Upper lobe of left lung (tissue), 6 donors: ENCODE data around the gene PDPK1. TPM values are rescaled to one million over a fixed set of nuclear protein-coding genes. Genes with fewer than 3 reads are reported as not detected.
"Not testable (repeated sequence)": the region's sequence is repeated elsewhere in the genome, so short reads cannot be mapped to it uniquely, and the experiment has no call there.

Experiments
- ATAC-seq, 2 donors: fragments of 200-7000 bp; cut with Tn5 transposase; one replicate each; pipeline ENCODE4 v1.9.1; 2022; ENCODE audit warnings: mild to moderate bottlenecking in 2 of 2, moderate library complexity in 2 of 2; ENCODE audit not compliant: low FRiP score in 2 of 2
- DNase-seq, 2 donors: peaks; one replicate each; pipeline ENCODE4 v3.0.0-alpha.2; 2019 to 2020
- H3K27ac ChIP-seq, 4 donors: fragments of 200-600 bp; sonication (generic); one replicate each; pipeline ENCODE4 v1.5.1; 2016 to 2019
- H3K27me3 ChIP-seq, 4 donors: fragments of 200-600 bp; sonication (generic); one replicate each; pipeline ENCODE4 v1.5.1; 2017 to 2019
- H3K36me3 ChIP-seq, 4 donors: fragments of 200-600 bp; sonication (generic); one replicate each; pipeline ENCODE4 v1.5.1; 2016 to 2019
- H3K4me1 ChIP-seq, 4 donors: fragments of 200-600 bp; sonication (generic); one replicate each; pipeline ENCODE4 v1.5.1; 2018 to 2019
- H3K4me3 ChIP-seq, 4 donors: fragments of 200-600 bp; sonication (generic); one replicate each; pipeline ENCODE4 v1.5.1; 2017 to 2019; ENCODE audit warnings: mild to moderate bottlenecking in 2 of 4, moderate library complexity in 1 of 4
- H3K9me3 ChIP-seq, 4 donors: fragments of 200-600 bp; sonication (generic); one replicate each; pipeline ENCODE4 v1.5.1; 2018 to 2019
- CTCF ChIP-seq, 6 experiments: fragments of 450-650 bp in 4 of 6; fragments of 200-600 bp in 2 of 6; sonication (generic) in 2 of 6; IDR thresholded peaks; one replicate each; pipeline ENCODE4 v1.5.1; 2016 to 2019; ENCODE audit warnings: antibody characterized with exemption in 6 of 6
- EP300 ChIP-seq, 4 donors: sonication (generic); formaldehyde crosslinking; IDR thresholded peaks; one replicate each; pipeline ENCODE4 v1.5.1; 2017; ENCODE audit warnings: antibody characterized with exemption in 4 of 4, control low read depth in 2 of 4
- POLR2A ChIP-seq, 4 donors: fragments of 450-650 bp; IDR thresholded peaks; one replicate each; pipeline ENCODE4 v1.5.1; 2016 to 2017; ENCODE audit warnings: antibody characterized with exemption in 4 of 4, mild to moderate bottlenecking in 2 of 4
- POLR2AphosphoS5 ChIP-seq, 2 donors: sonication (generic); formaldehyde crosslinking; IDR thresholded peaks; one replicate each; pipeline ENCODE4 v1.5.1; 2017; ENCODE audit warnings: antibody characterized with exemption in 2 of 2
- WGBS, 2 donors: methylation state at CpG; one replicate each; pipeline ENCODE4 v1.1.5; 2017 to 2018; 5-methylcytosine and 5-hydroxymethylcytosine counted together
- total RNA-seq, 6 donors: library from RNA; depleted of rRNA in 4 of 6; stranded (reverse); fragments of >200 nt in 4 of 6; gene quantifications; one replicate each; pipeline versions ENCODE4 v1.1.0 to v1.2.1, GENCODE V29; 2016 to 2021
- donor health status: DM: no; HTN: no; CAD: no; lungs with moderate emphysema.
- donor health status: DM: no; HTN: yes; CAD: no; lungs with severe emphysema.

The PDPK1 gene
- total RNA-seq, 6 donors from 2014 or later: 39.4 to 83.1 (median 67.2) TPM

GRCh38 chr16:2530629-2531318 is 7.0 kb upstream of the PDPK1 start:
- ATAC-seq: no peak
- peaks cover 7 to 45% (median 32%) of the 10 kb centered on the region in 4 donors for H3K36me3 ChIP-seq
- peaks cover 8 to 49% (median 21%) of the 10 kb centered on the region in 4 donors for H3K4me1 ChIP-seq
- 83 to 88% methylated on average over 2 to 14 of the region's 14 CpGs for WGBS, 2 donors
- peak in 1 of 2 donors; percentile 61 for DNase-seq
- H3K4me3 ChIP-seq: no peak overlapping the region
- peak overlapping the region; percentile 95 to 100 (median 98) for H3K27ac ChIP-seq
- no peaks in the 10 kb centered on the region for H3K9me3 ChIP-seq
- H3K27me3 ChIP-seq: no peaks in the 10 kb centered on the region
- TF ChIP-seq EP300 (IDR thresholded peaks at IDR 0.05) (no peak), POLR2A (IDR thresholded peaks at IDR 0.05) (no peak), CTCF (IDR thresholded peaks at IDR 0.05) (no peak), POLR2AphosphoS5 (IDR thresholded peaks at IDR 0.05) (no peak)

- DNase-seq: no peak
These were observed 6.5 kb upstream of the PDPK1 start, which contains the start of gene CEMP1 for GRCh38 chr16:2531371-2531695. TSS of gene CEMP1 (minus strand) at chr16:2531408. CDS start at chr16:2531073, 335 bp downstream.

GRCh38 chr16:2531696-2532493 is 5.9 kb upstream of the PDPK1 start:
- H3K36me3 ChIP-seq: peaks cover 7 to 33% (median 28%) of the 10 kb centered on the region in 4 donors
- H3K9me3 ChIP-seq: no peaks in the 10 kb centered on the region
- no peaks in the 10 kb centered on the region for H3K27me3 ChIP-seq
- peak overlapping the region; percentile 70 to 84 (median 74) for H3K4me3 ChIP-seq
- DNase-seq: peak; percentile 99
- peaks cover 18 to 48% (median 22%) of the 10 kb centered on the region in 4 donors for H3K4me1 ChIP-seq
- TF ChIP-seq EP300 (IDR thresholded peaks at IDR 0.05) (peak in 1 of 4 donors; percentile 46), CTCF (IDR thresholded peaks at IDR 0.05) (no peak), POLR2A (IDR thresholded peaks at IDR 0.05) (peak in 2 of 4 donors; percentile 41 to 79), POLR2AphosphoS5 (IDR thresholded peaks at IDR 0.05) (peak; percentile 70 to 88)
- peak overlapping the region; percentile 95 to 100 (median 98) for H3K27ac ChIP-seq
- ATAC-seq: peak; percentile 95 to 97
- 0 to 1% methylated on average over 18 to 69 of the region's 84 CpGs for WGBS, 2 donors

More at GRCh38 chr16:2531371-2531695, 6.5 kb upstream of the PDPK1 start, which contains the start of gene CEMP1:
- peak within 1 kb of the TSS; percentile 70 to 84 (median 74) for H3K4me3 ChIP-seq
- no peaks in the 10 kb centered on the region for H3K9me3 ChIP-seq
- peak within 1 kb of the TSS; percentile 95 to 100 (median 98) for H3K27ac ChIP-seq
- H3K4me1 ChIP-seq: peaks cover 12 to 47% (median 19%) of the 10 kb centered on the region in 4 donors
- WGBS, 2 donors: 16 to 35% methylated on average over 8 to 11 of the region's 11 CpGs
- H3K27me3 ChIP-seq: no peaks in the 10 kb centered on the region
- H3K36me3 ChIP-seq: peaks cover 7 to 39% (median 30%) of the 10 kb centered on the region in 4 donors
- no peak for ATAC-seq
- no peak for TF ChIP-seq POLR2A (IDR thresholded peaks at IDR 0.05)
- no peak for TF ChIP-seq CTCF (IDR thresholded peaks at IDR 0.05)
- no peak for TF ChIP-seq EP300 (IDR thresholded peaks at IDR 0.05)
- no peak for TF ChIP-seq POLR2AphosphoS5 (IDR thresholded peaks at IDR 0.05)

GRCh38 chr16:2532494-2533141 is 5.2 kb upstream of the PDPK1 start:
- peak; percentile 9 to 77 for ATAC-seq
- H3K4me3 ChIP-seq: peak overlapping the region; percentile 70 to 84 (median 74)
- no peaks in the 10 kb centered on the region for H3K9me3 ChIP-seq
- no peaks in the 10 kb centered on the region for H3K27me3 ChIP-seq
- H3K27ac ChIP-seq: peak overlapping the region; percentile 95 to 100 (median 98)
- peaks cover 7 to 27% (median 23%) of the 10 kb centered on the region in 4 donors for H3K36me3 ChIP-seq
- WGBS, 2 donors: 0 to 2% methylated on average over 28 to 30 of the region's 37 CpGs
- peak in 2 of 6 experiments; percentile 9 to 10 for TF ChIP-seq CTCF (IDR thresholded peaks at IDR 0.05)
- TF ChIP-seq POLR2AphosphoS5 (IDR thresholded peaks at IDR 0.05): peak; percentile 24 to 68
- TF ChIP-seq POLR2A (IDR thresholded peaks at IDR 0.05): peak in 1 of 4 donors; percentile 71
- no peak for TF ChIP-seq EP300 (IDR thresholded peaks at IDR 0.05)
- DNase-seq: peak; percentile 90 to 92
- peaks cover 21 to 46% (median 24%) of the 10 kb centered on the region in 4 donors for H3K4me1 ChIP-seq

- Histone ChIP-seq H3K4me3 (peak overlapping the region; percentile 70 to 84 (median 74)), H3K36me3 (peaks cover 7 to 20% (median 16%) of the 10 kb centered on the region in 4 donors), H3K27ac (peak overlapping the region; percentile 95 to 100 (median 98)), H3K4me1 (peaks cover 21 to 45% (median 24%) of the 10 kb centered on the region in 4 donors)
- not testable (repeated sequence) for H3K27me3 ChIP-seq, ATAC-seq, DNase-seq, H3K9me3 ChIP-seq
- WGBS, 2 donors: 29 to 44% methylated on average over 15 to 16 of the region's 16 CpGs
These were observed 4.6 kb upstream of the PDPK1 start for GRCh38 chr16:2533142-2533755.
